Spleen (tissue), 7 donors: ENCODE results near the gene KCND2.

ENCODE experiments used
- CTCF ChIP-seq, 11 experiments: fragments of 200-600 bp in 7 of 11; fragments of 450-650 bp in 4 of 11; sonication (generic) in 4 of 11; IDR thresholded peaks in 8 of 11; conservative IDR thresholded peaks in 3 of 11; 1 replicate in 7 of 11; 2 replicates in 4 of 11; pipeline versions ENCODE4 v1.4.0 to v1.8.0; 2016 to 2021; ENCODE audit warnings: antibody characterized with exemption in 11 of 11, inconsistent platforms in 4 of 11, mild to moderate bottlenecking in 1 of 11
- POLR2A ChIP-seq, 3 donors: fragments of 450-650 bp; IDR thresholded peaks; one replicate each; pipeline ENCODE4 v1.5.1; 2017; ENCODE audit warnings: antibody characterized with exemption in 3 of 3, mild to moderate bottlenecking in 1 of 3
- POLR2AphosphoS5 ChIP-seq, 3 donors: sonication (generic); formaldehyde crosslinking; IDR thresholded peaks; one replicate each; pipeline ENCODE4 v1.5.1; 2017; ENCODE audit warnings: antibody characterized with exemption in 3 of 3
- donor health status: DM: no; HTN: no; CAD: no; lungs with moderate emphysema.
- donor health status: DM: no; HTN: no; CAD: no.
- donor health status: DM: no; HTN: no; CAD: no.

GRCh38 chr7:120588862-120589261, 315.9 kb downstream of the KCND2 start:
- TF ChIP-seq POLR2A (IDR thresholded peaks at IDR 0.05): no peak
- TF ChIP-seq CTCF (IDR thresholded peaks at IDR 0.05 in 8 of 11, conservative IDR thresholded peaks at IDR 0.05 in 3 of 11): no peak
- TF ChIP-seq POLR2AphosphoS5 (IDR thresholded peaks at IDR 0.05): no peak
